UCSD-AML1 (cell line): ENCODE data around the gene IKBKE.

Experiments
- DNase-seq: peaks from one replicate; lab custom pipeline; 2025; ENCODE audit not compliant: unreplicated experiment; lab: John Stamatoyannopoulos, UW

Gene IKBKE

GRCh38 chr1:206495011-206495461, 24.8 kb downstream of the IKBKE start:
- no peak for DNase-seq

- no peak for DNase-seq
Observed at GRCh38 chr1:206495493-206496046, 25.3 kb downstream of the IKBKE start.

- no peak for DNase-seq
Observed at GRCh38 chr1:206496131-206496793, 26.0 kb downstream of the IKBKE start.

- DNase-seq: no peak
Observed at GRCh38 chr1:206497363-206497762, 27.1 kb downstream of the IKBKE start.

GRCh38 chr1:206497774-206498173, 27.5 kb downstream of the IKBKE start:
- no peak for DNase-seq

- DNase-seq: no peak
Observed at GRCh38 chr1:206498685-206499084, 28.4 kb downstream of the IKBKE start.

GRCh38 chr1:206500046-206500445, 29.8 kb downstream of the IKBKE start:
- no peak for DNase-seq

GRCh38 chr1:206501881-206502280, 31.6 kb downstream of the IKBKE start:
- no peak for DNase-seq

GRCh38 chr1:206502403-206502802, 32.1 kb downstream of the IKBKE start:
- DNase-seq: no peak

GRCh38 chr1:206502812-206503211, 32.5 kb downstream of the IKBKE start:
- DNase-seq: no peak

GRCh38 chr1:206503591-206504362, 33.5 kb downstream of the IKBKE start:
- DNase-seq: peak; percentile 73

GRCh38 chr1:206504363-206504713, 34.1 kb downstream of the IKBKE start:
- DNase-seq: no peak

GRCh38 chr1:206505702-206506355, 35.6 kb downstream of the IKBKE start:
- no peak for DNase-seq

- DNase-seq: no peak
Observed at GRCh38 chr1:206506405-206507283, 36.4 kb downstream of the IKBKE start.

GRCh38 chr1:206507284-206508129, 37.2 kb downstream of the IKBKE start, which contains the start of gene RASSF5:
Gene RASSF5 (plus strand): TSS chr1:206507531. CDS start chr1:206507603, 72 bp downstream.
- DNase-seq: peak; percentile 70

- DNase-seq: no peak
Observed at GRCh38 chr1:206508130-206508889, 38.0 kb downstream of the IKBKE start.

GRCh38 chr1:206508956-206509355, 38.7 kb downstream of the IKBKE start:
- DNase-seq: no peak

- DNase-seq: no peak
Observed at GRCh38 chr1:206509612-206510257, 39.5 kb downstream of the IKBKE start.
